CD4-positive, alpha-beta T cell (primary cell): ENCODE results near the gene FYB1. TPM values are rescaled to one million over a fixed set of nuclear protein-coding genes. Genes with fewer than 3 reads are reported as not detected.

Experiments used
- ATAC-seq: fragments of 200-7000 bp; cut with Tn5 transposase; one replicate; pipeline ENCODE4 v1.10.0; 2022; ENCODE audit warnings: mild to moderate bottlenecking; ENCODE audit not compliant: poor library complexity
- CTCF ChIA-PET: fragments of 350-600 bp; sonication (Branson Sonifier 250); formaldehyde crosslinking; loops from one replicate; lab custom pipeline; 2021; ENCODE audit warnings: antibody characterized with exemption, inconsistent platforms; lab: Charles Lee
- POLR2A ChIA-PET: fragments of 350-600 bp; sonication (Branson Sonifier 250); formaldehyde crosslinking; loops from one replicate; lab custom pipeline; 2021; ENCODE audit warnings: antibody characterized with exemption, inconsistent platforms; lab: Charles Lee
- DNase-seq, 14 experiments: peaks; one replicate each; pipeline ENCODE4 v3.0.0-alpha.2; 2013 to 2020; ENCODE audit warnings: mixed read lengths in 2 of 14
- H3K27ac ChIP-seq, 2 donors: one replicate each; pipeline versions ENCODE4 v1.5.1 to v1.7.0; 2013; ENCODE audit warnings: low read length in 2 of 2, low read depth in 1 of 2, mild to moderate bottlenecking in 1 of 2
- H3K27me3 ChIP-seq, 2 experiments: 1 replicate in 1 of 2; 2 replicates in 1 of 2; pipeline versions ENCODE4 v1.6.1 to v1.7.0; 2013; ENCODE audit warnings: low read length in 2 of 2, control low read depth in 1 of 2, mild to moderate bottlenecking in 1 of 2, moderate library complexity in 1 of 2; ENCODE audit not compliant: insufficient read depth in 2 of 2, control insufficient read depth in 1 of 2
- H3K36me3 ChIP-seq: one replicate; pipeline ENCODE4 v1.6.1; 2013; ENCODE audit warnings: low read length, control low read depth; ENCODE audit not compliant: insufficient read depth
- H3K4me1 ChIP-seq: one replicate; pipeline ENCODE4 v1.6.1; 2013; ENCODE audit warnings: low read length, control low read depth; ENCODE audit not compliant: insufficient read depth
- H3K4me3 ChIP-seq: one replicate; pipeline ENCODE4 v1.5.1; 2013; ENCODE audit warnings: mild to moderate bottlenecking, low read length, moderate library complexity
- H3K9me3 ChIP-seq, 2 experiments: 1 replicate in 1 of 2; 2 replicates in 1 of 2; pipeline versions ENCODE4 v1.6.1 to v1.7.0; 2013; ENCODE audit warnings: low read length in 2 of 2, mild to moderate bottlenecking in 2 of 2, control low read depth in 1 of 2, moderate library complexity in 1 of 2; ENCODE audit not compliant: control insufficient read depth in 1 of 2, insufficient read depth in 1 of 2
- H3K27ac Mint-ChIP-seq: one replicate; pipeline ENCODE4 v1.8.0; 2020; ENCODE audit warnings: mixed read lengths
- H3K27me3 Mint-ChIP-seq: one replicate; pipeline ENCODE4 v1.8.0; 2021; ENCODE audit warnings: mixed read lengths
- H3K36me3 Mint-ChIP-seq: one replicate; pipeline ENCODE4 v1.8.0; 2021; ENCODE audit warnings: low read depth, mixed read lengths
- H3K4me1 Mint-ChIP-seq: one replicate; pipeline ENCODE4 v1.8.0; 2021; ENCODE audit warnings: low read depth, mixed read lengths
- H3K4me3 Mint-ChIP-seq: one replicate; pipeline ENCODE4 v1.8.0; 2020; ENCODE audit warnings: mild to moderate bottlenecking, mixed read lengths
- H3K9me3 Mint-ChIP-seq: one replicate; pipeline ENCODE4 v1.8.0; 2020; ENCODE audit warnings: mixed read lengths
- CTCF ChIP-seq: fragments of 200-600 bp; IDR thresholded peaks from one replicate; pipeline ENCODE4 v1.8.0; 2022; ENCODE audit warnings: antibody characterized with exemption, mild to moderate bottlenecking
- intact Hi-C, 2 experiments: fragments of 100-400 bp; cut with DNase I in 1 of 2; cut with micrococcal nuclease in 1 of 2; formaldehyde crosslinking; loops; one replicate each; pipeline versions ENCODE4 v1.15.1 to v1.9.0; 2023 to 2025; cut with DNase I, micrococcal nuclease
- total RNA-seq, 174 experiments: library from RNA in 2 of 174; stranded (reverse) in 2 of 174; gene quantifications; one replicate each; pipeline ENCODE4 v1.2.3 and lab custom pipeline; 2021 to 2026

The FYB1 gene
- total RNA-seq, 2 experiments from 2014 or later = 478 to 497 TPM

GRCh38 chr5:39176759-39177630, 42.4 kb downstream of the FYB1 start:
- no peak for TF ChIP-seq CTCF
- H3K4me1 ChIP-seq = peaks cover 56% of the 10 kb centered on the region
- ATAC-seq (peak; percentile 48), DNase-seq (peak in 7 of 14 experiments; percentile 44 to 81 (median 62))
- intact Hi-C loops = loop anchor here (1.0 to 5.0 kb wide), 4 partner anchors 10 to 40 kb away; partner anchors contain the start of gene FYB1 (in 1 of the 2)
- H3K27me3 ChIP-seq = no peaks in the 10 kb centered on the region
- H3K27ac ChIP-seq = peak overlapping the region; percentile 58 to 85
- no peaks in the 10 kb centered on the region for H3K9me3 ChIP-seq
- Mint-ChIP-seq H3K36me3 (peaks cover 70% of the 10 kb centered on the region), H3K4me1 (peaks cover 96% of the 10 kb centered on the region), H3K27me3 (no peaks in the 10 kb centered on the region), H3K27ac (peak overlapping the region; percentile 96), H3K4me3 (peak overlapping the region; percentile 61), H3K9me3 (no peaks in the 10 kb centered on the region)
- H3K36me3 ChIP-seq = peaks cover 22% of the 10 kb centered on the region
- ChIA-PET CTCF (interaction anchor here (0.7 to 1.9 kb wide), 10 partner anchors 10 to 40 kb away, joined by 3 to 8 read pairs (median 4); no protein-coding TSS in a partner anchor), POLR2A (interaction anchor here (0.6 to 15.8 kb wide), 13 partner anchors 12 to 121 kb away, joined by 3 to 408 read pairs (median 7); partner anchors contain the start of gene RICTOR)
- H3K4me3 ChIP-seq = peak overlapping the region; percentile 29

GRCh38 chr5:39175273-39175955, 43.9 kb downstream of the FYB1 start:
- Mint-ChIP-seq H3K9me3 (no peaks in the 10 kb centered on the region), H3K4me1 (peaks cover 97% of the 10 kb centered on the region), H3K36me3 (peaks cover 72% of the 10 kb centered on the region), H3K27me3 (no peaks in the 10 kb centered on the region), H3K4me3 (peak overlapping the region; percentile 71), H3K27ac (peak overlapping the region; percentile 96)
- Histone ChIP-seq H3K4me3 (peak overlapping the region; percentile 29), H3K27ac (peak overlapping the region; percentile 58 to 85), H3K27me3 (no peaks in the 10 kb centered on the region), H3K9me3 (no peaks in the 10 kb centered on the region), H3K36me3 (peaks cover 20% of the 10 kb centered on the region), H3K4me1 (peaks cover 58% of the 10 kb centered on the region)
- CTCF ChIA-PET = interaction anchor here (0.9 to 2.4 kb wide), 8 partner anchors 8 to 108 kb away, joined by 3 to 14 read pairs (median 7); no protein-coding TSS in a partner anchor
- no peak for TF ChIP-seq CTCF
- ATAC-seq = peak; percentile 9
- intact Hi-C loops = loop anchor here in 1 of 2 experiments (5.0 kb wide), 1 partner anchor 42 kb away; the partner anchor contains the start of gene FYB1
- POLR2A ChIA-PET = interaction anchor here (0.6 to 15.8 kb wide), 10 partner anchors 11 to 111 kb away, joined by 3 to 408 read pairs (median 36); no protein-coding TSS in a partner anchor
- peak in 4 of 14 experiments; percentile 40 to 63 (median 48) for DNase-seq

DNA sequence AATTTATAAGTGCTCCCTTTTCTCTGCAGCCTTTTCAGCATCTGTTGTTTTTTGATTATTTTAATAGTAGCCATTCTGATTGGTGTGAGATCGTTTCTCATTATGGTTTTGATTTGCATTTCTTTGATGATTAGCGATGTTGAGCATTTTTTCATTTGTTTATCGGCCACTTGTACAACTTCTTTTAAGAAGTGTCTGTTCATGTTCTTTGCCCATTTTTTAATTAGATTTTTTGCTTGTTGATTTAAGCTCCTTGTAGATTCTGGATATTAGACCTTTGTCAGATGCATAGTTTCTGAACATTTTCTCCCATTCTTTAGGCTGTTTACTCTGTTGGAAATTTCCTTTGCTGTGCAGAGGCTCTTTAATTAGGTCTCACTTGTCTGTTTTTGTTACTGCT, 46.3 kb downstream of the FYB1 start:
- Mint-ChIP-seq H3K36me3 (peaks cover 79% of the 10 kb centered on the region), H3K9me3 (no peaks in the 10 kb centered on the region), H3K4me1 (peaks cover 97% of the 10 kb centered on the region), H3K4me3 (peak overlapping the region; percentile 26), H3K27me3 (no peaks in the 10 kb centered on the region), H3K27ac (peak overlapping the region; percentile 96)
- Histone ChIP-seq H3K9me3 (no peaks in the 10 kb centered on the region), H3K36me3 (peaks cover 32% of the 10 kb centered on the region), H3K4me3 (no peak overlapping the region), H3K27ac (peak overlapping the region in 1 of 2 donors; percentile 58), H3K27me3 (no peaks in the 10 kb centered on the region), H3K4me1 (peaks cover 54% of the 10 kb centered on the region)
- TF ChIP-seq CTCF = no peak
- ChIA-PET POLR2A (interaction anchor here (0.7 to 15.8 kb wide), 4 partner anchors 18 to 45 kb away, joined by 3 to 408 read pairs (median 74); no protein-coding TSS in a partner anchor), CTCF (interaction anchor here (1.4 kb wide), 1 partner anchor 39 kb away, joined by 3 read pairs; no protein-coding TSS in a partner anchor)
- intact Hi-C loops = no loop called here
- no peak for DNase-seq
- no peak for ATAC-seq
